GM18858 (cell line): ENCODE measurements around the gene PGGHG.
"Not testable (repeated sequence)": the region's sequence is repeated elsewhere in the genome, so short reads cannot be mapped to it uniquely, and the experiment has no call there.

Source experiments
- ATAC-seq: cut with Tn5 transposase; IDR thresholded peaks from one replicate; pipeline ENCODE4 v1.9.1; 2021; ENCODE audit not compliant: unreplicated experiment

Gene PGGHG

GRCh38 chr11:313787-314553 lies 25.0 kb downstream of the PGGHG start, which contains the start of gene IFITM1:
TSS of gene IFITM1 (plus strand) at chr11:314040. CDS start at chr11:314171, 131 bp downstream.
- ATAC-seq = no peak

- ATAC-seq = not testable (repeated sequence)
Measured at GRCh38 chr11:314554-314875, 25.6 kb downstream of the PGGHG start.

DNA sequence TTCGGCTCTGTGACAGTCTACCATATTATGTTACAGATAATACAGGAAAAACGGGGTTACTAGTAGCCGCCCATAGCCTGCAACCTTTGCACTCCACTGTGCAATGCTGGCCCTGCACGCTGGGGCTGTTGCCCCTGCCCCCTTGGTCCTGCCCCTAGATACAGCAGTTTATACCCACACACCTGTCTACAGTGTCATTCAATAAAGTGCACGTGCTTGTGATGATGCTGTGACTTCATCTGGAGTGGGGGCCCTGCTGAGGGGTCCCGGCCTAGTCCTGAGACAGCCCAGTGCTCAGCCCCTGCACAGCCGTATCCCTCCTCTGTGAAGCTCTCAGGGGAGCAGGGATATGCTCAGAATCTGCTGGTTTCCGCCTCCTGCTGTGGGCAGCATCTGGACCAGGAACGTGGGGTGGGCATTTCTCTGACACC lies 26.1 kb downstream of the PGGHG start:
- ATAC-seq = no peak

DNA sequence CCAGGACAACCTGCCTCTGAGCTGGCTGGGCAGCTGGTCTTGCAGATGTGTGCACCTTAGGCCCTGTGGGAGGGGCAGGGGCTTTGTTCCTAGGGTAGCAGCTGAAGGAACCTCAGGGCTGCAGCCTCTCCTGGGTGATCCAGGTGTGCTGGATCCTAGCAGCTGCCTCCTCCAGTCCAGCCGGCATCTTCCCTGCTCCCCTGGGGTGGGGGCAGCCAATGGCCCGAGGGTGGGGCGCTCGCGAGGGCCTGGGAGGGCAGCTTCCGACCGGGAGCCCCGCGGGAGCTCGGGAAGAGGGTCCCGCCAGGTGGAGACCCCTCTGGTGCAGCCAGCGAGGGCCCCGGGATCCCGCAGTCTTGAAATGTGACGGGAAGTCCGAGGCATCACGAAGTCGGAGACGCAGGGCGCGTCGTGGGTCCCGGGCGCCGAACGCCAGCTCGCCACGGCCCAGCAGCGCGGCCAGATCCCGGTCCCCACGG lies 26.6 kb downstream of the PGGHG start:
- no peak for ATAC-seq

GRCh38 chr11:316031-316701 lies 27.2 kb downstream of the PGGHG start:
- no peak for ATAC-seq

GRCh38 chr11:316891-317301 lies 28.0 kb downstream of the PGGHG start:
- no peak for ATAC-seq

GRCh38 chr11:317668-318404 lies 28.9 kb downstream of the PGGHG start:
- not testable (repeated sequence) for ATAC-seq

DNA sequence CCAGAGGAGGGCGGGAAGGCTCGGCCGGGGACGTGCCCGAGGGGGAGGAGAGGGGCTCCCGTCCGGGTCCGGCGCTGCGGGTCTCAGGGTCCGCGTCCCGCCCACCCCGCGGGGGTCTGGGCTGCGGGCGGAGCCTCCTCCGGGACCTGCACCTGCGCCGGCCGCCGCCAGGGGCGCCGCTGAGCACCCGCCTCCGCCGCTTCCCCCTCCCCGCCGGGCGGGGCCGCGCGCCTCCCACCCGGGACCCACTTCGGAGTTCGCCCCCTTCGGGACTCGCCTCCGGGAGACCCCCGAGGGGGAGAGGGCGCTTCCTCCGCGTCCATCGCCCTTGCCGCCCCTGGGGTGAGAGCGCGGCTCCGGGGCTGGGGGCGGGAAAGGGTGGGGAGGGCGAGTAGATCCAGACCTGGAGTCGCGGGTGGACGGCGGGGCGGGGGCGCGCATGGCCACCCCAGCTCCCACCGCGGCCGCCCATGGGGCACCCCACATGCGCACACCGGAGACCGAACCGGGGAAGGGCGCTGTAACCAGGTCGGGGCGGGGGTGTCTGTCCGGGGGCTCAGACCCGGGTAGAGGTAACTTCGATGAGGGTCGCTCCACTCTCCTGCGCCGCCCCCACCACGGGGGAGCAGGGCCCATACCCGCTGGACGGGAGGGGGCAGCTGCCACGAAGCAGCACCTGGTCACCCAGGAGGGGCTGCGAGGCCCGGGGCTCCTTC lies 29.6 kb downstream of the PGGHG start:
- not testable (repeated sequence) for ATAC-seq

DNA sequence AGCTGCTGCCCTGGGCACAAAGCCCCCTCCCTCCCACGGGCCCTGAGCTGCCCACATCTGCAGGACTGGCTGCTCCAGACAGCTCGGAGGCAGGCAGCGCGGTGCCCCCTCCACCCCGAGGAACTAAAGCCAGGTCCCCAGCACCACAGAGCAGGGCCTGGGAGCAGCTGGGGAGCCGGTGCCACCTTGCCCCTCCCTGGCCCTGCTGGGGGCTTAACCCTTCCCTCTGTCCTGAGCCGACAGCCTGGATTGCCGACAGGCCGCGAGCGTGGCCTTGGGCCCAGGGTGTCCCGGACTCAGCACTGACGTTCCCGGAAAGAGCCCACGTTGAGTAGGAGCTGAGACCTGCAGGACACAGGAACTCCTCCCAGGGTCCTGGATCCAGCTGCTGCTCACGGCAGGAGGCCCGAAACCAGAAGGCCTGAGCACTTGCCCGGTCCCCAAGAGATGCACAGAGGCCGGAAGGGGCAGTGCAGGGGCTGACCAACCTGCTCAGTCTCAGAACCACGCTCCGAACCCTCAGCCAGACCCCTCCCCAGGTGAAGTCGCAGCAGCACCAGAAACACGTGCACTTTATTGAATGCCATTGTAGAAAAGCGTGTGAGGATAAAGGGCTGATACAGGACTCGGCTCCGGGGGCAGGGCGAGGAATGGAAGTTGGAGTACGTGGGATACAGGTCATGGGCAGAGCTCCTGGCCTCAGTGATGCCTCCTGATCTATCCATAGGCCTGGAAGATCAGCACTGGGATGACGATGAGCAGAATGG lies 30.4 kb downstream of the PGGHG start:
- not testable (repeated sequence) for ATAC-seq

GRCh38 chr11:319888-320273 lies 31.0 kb downstream of the PGGHG start:
- not testable (repeated sequence) for ATAC-seq

GRCh38 chr11:324156-324555 lies 35.2 kb downstream of the PGGHG start:
- no peak for ATAC-seq

DNA sequence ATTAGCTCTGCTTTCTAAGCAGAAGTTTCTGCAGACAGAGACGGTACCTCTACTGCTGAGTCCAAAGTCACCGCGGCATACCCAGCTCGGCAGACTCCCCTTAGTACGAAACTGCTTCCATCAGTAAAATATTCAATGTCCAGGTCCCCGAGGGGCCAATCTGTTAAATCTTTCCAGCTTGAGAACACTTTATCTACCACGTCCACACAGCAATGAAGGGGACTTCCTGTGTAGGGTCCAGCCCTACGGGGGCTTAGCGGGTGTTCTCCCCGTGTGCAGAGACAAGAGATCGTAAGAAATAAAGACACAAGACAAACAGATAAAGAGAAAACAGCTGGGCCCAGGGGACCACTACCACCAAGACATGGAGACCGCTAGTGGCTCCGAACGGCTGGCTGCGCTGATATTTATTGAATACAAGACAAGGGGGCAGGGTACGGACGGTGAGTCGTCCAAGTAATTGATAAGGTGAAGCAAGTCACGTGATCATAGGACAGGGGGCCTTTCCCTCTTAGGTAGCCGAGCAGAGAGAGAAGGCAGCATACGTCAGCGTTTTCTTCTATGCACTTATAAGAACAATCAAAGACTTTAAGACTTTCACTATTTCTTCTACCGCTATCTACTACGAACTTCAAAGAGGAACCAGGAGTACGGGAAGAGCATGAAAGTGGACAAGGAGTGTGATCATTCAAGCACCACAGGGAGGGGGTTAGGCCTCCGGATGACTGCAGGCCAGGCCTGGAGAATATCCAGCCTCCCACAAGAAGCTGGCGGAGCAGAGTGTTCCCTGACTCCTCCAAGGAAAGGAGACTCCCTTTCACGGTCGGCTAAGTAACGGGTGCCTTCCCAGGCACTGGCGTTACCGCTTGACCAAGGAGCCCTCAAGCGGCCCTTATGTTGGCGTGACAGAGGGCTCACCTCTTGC lies 35.9 kb downstream of the PGGHG start:
- not testable (repeated sequence) for ATAC-seq

- ATAC-seq = no peak
Measured at GRCh38 chr11:325796-326591, 37.1 kb downstream of the PGGHG start.

DNA sequence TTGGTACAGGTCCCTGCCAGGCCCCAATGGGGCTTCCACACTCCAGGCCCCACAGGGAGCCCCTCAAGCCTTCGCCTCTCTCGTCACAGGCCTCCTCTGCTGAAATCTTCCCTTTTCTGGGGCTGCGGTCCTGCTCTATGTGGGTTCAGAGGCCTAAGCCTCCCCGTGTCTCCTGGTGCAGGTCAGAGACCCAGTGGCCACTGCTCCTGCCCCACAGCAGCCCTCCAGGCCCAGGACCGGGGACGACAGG lies 37.6 kb downstream of the PGGHG start:
- ATAC-seq = no peak

- peak; percentile 42 for ATAC-seq
Measured at GRCh38 chr11:326842-327580, 38.1 kb downstream of the PGGHG start.

GRCh38 chr11:327581-327923 lies 38.6 kb downstream of the PGGHG start:
- ATAC-seq = no peak

DNA sequence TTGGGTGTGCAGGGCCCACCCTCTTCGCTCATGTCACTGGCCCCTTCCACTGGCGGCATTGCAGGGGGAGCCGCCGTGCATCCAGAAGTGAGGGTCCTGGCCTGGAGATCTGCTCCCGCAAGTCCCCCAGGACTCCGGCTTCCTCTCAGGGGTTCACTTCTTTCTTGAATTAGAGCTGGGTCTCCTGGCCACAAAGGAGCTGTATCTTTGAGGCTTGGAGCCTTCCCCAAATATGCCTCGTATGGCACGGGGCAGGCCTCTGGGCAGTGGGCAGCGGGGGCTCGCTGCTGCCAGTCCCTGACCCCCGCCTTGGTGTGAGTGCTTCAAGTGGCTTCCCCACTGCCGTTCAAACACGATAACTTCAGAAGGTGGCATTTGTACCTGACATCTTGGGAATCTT lies 39.1 kb downstream of the PGGHG start:
- ATAC-seq = no peak

- ATAC-seq = not testable (repeated sequence)
Measured at GRCh38 chr11:328516-329100, 39.7 kb downstream of the PGGHG start.
